ENCODE measurements around the gene DRC1.

DNA sequence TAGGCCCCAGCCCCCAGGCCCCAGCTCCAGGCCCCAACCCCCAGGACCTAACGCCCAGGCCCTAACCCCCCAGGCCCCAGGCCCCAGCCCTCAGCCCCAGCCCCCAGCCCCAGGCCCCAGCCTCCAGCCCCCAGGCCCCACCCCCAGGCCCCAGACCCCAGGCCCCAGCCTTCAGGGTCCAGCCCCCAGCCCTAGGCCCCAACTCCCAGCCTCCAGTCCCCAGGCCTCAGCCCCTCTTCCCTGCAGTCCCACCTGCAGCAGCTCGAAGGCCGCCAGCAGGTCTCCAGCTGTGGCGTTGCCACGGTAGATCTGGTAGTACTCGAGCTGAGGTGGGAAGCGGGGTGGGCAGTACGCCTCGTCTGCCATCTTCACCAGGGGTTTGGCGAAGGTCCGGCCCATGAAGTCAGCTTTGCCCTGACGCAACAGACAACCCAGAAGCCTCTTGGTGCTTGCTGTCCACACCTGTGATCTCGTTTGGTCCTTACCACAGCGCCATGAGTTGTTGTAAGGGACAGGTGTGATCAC lies 72.6 kb downstream of the DRC1 start:
- no peak for TF ChIP-seq BHLHE40 (IDR thresholded peaks at IDR 0.05; ENCODE audit: low read length)
- TF ChIP-seq ZNF317 (CRISPR knock-in tag; IDR thresholded peaks at IDR 0.05) = no peak
- no peak for TF ChIP-seq SIN3A (IDR thresholded peaks at IDR 0.05; ENCODE audit: borderline replicate concordance, low read depth, low read length)
- no peak for TF ChIP-seq ARNTL (CRISPR knock-in tag; IDR thresholded peaks at IDR 0.05)
